Measurements from ENCODE around the gene OPCML.

GRCh38 chr11:132937016-132937415 is 595.3 kb downstream of the OPCML start:
- TF ChIP-seq POLR2AphosphoS5 (IDR thresholded peaks at IDR 0.05; ENCODE audit: low read depth, low read length) (no peak), SIN3A (IDR thresholded peaks at IDR 0.05; ENCODE audit: borderline replicate concordance, insufficient read depth, low read depth, low read length) (no peak)
- TF ChIP-seq, protein P1, sequence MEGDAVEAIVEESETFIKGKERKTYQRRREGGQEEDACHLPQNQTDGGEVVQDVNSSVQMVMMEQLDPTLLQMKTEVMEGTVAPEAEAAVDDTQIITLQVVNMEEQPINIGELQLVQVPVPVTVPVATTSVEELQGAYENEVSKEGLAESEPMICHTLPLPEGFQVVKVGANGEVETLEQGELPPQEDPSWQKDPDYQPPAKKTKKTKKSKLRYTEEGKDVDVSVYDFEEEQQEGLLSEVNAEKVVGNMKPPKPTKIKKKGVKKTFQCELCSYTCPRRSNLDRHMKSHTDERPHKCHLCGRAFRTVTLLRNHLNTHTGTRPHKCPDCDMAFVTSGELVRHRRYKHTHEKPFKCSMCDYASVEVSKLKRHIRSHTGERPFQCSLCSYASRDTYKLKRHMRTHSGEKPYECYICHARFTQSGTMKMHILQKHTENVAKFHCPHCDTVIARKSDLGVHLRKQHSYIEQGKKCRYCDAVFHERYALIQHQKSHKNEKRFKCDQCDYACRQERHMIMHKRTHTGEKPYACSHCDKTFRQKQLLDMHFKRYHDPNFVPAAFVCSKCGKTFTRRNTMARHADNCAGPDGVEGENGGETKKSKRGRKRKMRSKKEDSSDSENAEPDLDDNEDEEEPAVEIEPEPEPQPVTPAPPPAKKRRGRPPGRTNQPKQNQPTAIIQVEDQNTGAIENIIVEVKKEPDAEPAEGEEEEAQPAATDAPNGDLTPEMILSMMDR (IDR thresholded peaks at IDR 0.05), result no peak
